Erythroblast (primary cell): ENCODE measurements around the gene SPTLC2.

Experiments
- GATA1 ChIP-seq: IDR thresholded peaks from 2 replicates; pipeline ENCODE4 v1.6.1; 2011; ENCODE audit warnings: low read depth, mild to moderate bottlenecking, control low read depth, low read length, moderate library complexity
- POLR2A ChIP-seq: IDR thresholded peaks from 2 replicates; pipeline ENCODE4 v1.6.1; 2011; ENCODE audit warnings: mild to moderate bottlenecking, low read length

DNA sequence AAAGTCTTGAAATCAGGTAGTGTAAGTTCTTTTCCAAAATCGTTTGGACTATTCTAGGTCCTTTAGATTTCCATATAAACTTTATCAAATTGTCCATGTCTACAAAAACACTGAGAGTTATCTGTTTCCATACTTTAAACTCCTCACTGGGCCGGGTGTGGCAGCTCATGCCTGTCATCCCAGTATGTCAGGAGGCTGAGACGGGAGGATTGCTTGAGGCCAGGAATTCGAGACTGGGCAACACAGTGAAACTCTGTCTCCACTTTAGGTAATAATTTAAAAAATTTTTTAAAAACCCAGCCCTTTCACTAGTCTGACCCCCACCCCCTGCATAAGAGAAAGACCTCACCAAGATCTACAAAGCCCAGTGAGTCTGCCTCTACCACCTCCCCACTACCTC is 111.4 kb downstream of the SPTLC2 start:
- TF ChIP-seq POLR2A (no peak), GATA1 (no peak)
